ENCODE data around the gene VIM. TPM values are rescaled to one million over a fixed set of nuclear protein-coding genes. Genes with fewer than 3 reads are reported as not detected.

The VIM gene
- total and polyA plus RNA-seq, 2 of the 4 experiments (the other 2 are of a cell fraction), result 4,502 to 6,735 TPM

DNA sequence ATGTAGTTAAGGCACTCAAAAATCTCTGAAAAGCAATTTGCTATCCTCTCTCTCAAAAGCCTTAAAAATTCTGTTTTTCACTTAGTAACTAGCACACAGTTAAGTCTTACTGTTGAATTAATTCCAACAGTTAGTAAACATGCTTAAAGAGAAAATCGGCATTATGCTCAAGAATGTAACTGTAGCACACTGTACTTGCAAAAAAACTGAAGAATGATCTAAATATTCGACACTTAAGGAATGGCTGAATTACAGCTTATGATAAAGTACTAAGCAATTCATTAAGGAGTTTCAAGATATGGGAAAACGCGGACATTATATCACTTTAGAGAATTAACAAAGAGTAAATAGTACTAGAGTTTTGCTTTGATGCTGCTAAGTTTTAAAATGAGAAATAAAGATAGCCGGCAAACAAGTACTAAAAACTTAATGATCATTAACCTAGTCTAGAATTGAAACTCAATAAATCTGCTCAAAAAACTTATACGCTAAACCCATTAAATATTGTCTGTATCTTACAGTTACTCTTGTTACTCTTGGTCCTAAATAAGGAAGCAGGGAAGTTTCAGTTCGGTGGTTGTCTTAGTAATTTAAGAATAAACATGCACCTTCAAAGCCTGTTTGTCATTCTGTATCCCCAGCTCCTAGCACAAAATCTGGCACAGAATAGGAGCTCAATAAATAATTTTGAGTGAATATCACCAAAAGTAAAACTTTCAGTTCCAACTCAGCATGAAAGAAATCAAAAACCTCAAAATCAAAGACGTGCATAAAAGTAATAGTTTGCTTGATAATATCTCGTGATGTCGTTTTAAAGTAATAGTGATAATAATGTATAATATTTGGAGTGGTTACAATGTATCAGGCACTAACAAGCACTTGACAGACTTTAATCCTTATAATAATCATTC, 27.8 kb upstream of the VIM start:
- Histone ChIP-seq H3K56ac (ENCODE audit: extremely low read depth, insufficient read depth, low read length) (peak overlapping the region; percentile 98), H4K8ac (ENCODE audit: low read depth in 2 of 2, low read length in 2 of 2) (peak overlapping the region; percentile 88 to 89; a peak in 3 of 4 replicates), H4K20me1 (ENCODE audit: insufficient read depth, low read length) (no peaks in the 10 kb centered on the region), H2AFZ (replicated peaks; ENCODE audit: low read length, poor library complexity) (no peak overlapping the region), H3K9me3 (ENCODE audit: control insufficient read depth, insufficient read depth, low read length) (no peaks in the 10 kb centered on the region), H4K5ac (ENCODE audit: low read depth, low read length) (peak overlapping the region; percentile 65; the same call in 1 of the 2 replicates), H2BK20ac (ENCODE audit: low read depth, low read length) (peak overlapping the region; percentile 18; the same call in 1 of the 2 replicates), H3K79me1 (ENCODE audit: low read depth in 1 of 2, low read length in 2 of 2) (peaks cover 7 to 33% of the 10 kb centered on the region in 2 experiments), H3K27me3 (ENCODE audit: control insufficient read depth, insufficient read depth, low read length) (no peaks in the 10 kb centered on the region), H3K4me1 (ENCODE audit: control insufficient read depth, insufficient read depth, low read length) (peaks cover 6% of the 10 kb centered on the region; the same call in 1 of the 2 replicates), H3K9me1 (ENCODE audit: insufficient read depth, low read length) (no peaks in the 10 kb centered on the region), H2BK120ac (ENCODE audit: low read depth, low read length) (peak overlapping the region; percentile 94), H2BK15ac (ENCODE audit: low read depth, low read length) (peak overlapping the region; percentile 84; the same call in 2 of the 3 replicates), H3K4me3 (ENCODE audit: insufficient read depth, low read depth, low read length) (peak overlapping the region; percentile 74; the same call in 1 of the 2 replicates), H2AK9ac (replicated peaks; ENCODE audit: low read depth, low read length, poor library complexity) (peak overlapping the region; percentile 82), H3K4ac (ENCODE audit: low read depth, low read length) (peak overlapping the region; percentile 97; the same call in 1 of the 2 replicates), H3K18ac (ENCODE audit: low read depth, low read length) (peak overlapping the region; percentile 60), H3K4me2 (ENCODE audit: low read depth, low read length) (peak overlapping the region; percentile 89), H4K91ac (ENCODE audit: insufficient read depth, low read depth, low read length) (no peak overlapping the region), H2AK5ac (ENCODE audit: low read depth, low read length) (peak overlapping the region; percentile 81), H3K14ac (replicated peaks; ENCODE audit: low read depth, low read length) (peak overlapping the region; percentile 95; the same call in 1 of the 2 replicates), H2BK5ac (ENCODE audit: low read depth, low read length, poor library complexity, severe bottlenecking) (peak overlapping the region; percentile 95), H3K27ac (ENCODE audit: insufficient read depth, low read length) (peak overlapping the region; percentile 93), H3K23ac (ENCODE audit: low read depth, low read length) (peak overlapping the region; percentile 97), H3K9ac (ENCODE audit: low read depth, low read length) (peak overlapping the region; percentile 81), H3K36me3 (ENCODE audit: control insufficient read depth, insufficient read depth, low read length) (no peaks in the 10 kb centered on the region)
- no peak for TF ChIP-seq MAFK (IDR thresholded peaks at IDR 0.05; ENCODE audit: low read depth, low read length)
- TF ChIP-seq SMC3 (IDR thresholded peaks at IDR 0.05; ENCODE audit: low read depth, low read length), result no peak
- TF ChIP-seq RFX5 (IDR thresholded peaks at IDR 0.05; ENCODE audit: low read depth, low read length), result no peak
- TF ChIP-seq NFE2L2 (IDR thresholded peaks at IDR 0.05; ENCODE audit: low read depth, low read length), result no peak
- WGBS, 2 experiments (ENCODE audit: extremely low coverage in 2 of 2, insufficient read length in 1 of 2), result no CpG with 5 or more reads among the region's 10 CpGs
- ChIA-PET CTCF (interaction anchor here (0.6 to 1.7 kb wide), 4 partner anchors 14 to 347 kb away, joined by 3 to 8 read pairs (median 4); no protein-coding TSS in a partner anchor), POLR2A (ENCODE audit: unreplicated experiment) (interaction anchor here (1.1 to 1.4 kb wide), 2 partner anchors 26 to 29 kb away, joined by 3 read pairs; no protein-coding TSS in a partner anchor)
- DNase-seq (no peak), ATAC-seq (ENCODE audit: low read depth) (no peak)
- dilution Hi-C loops (cut with HindIII; ENCODE audit: low sequenced_read_pairs, unreplicated experiment) (no loop called here), in situ Hi-C loops (cut with MboI; ENCODE audit: low sequenced_read_pairs) (no loop called here), intact Hi-C loops (cut with micrococcal nuclease) (loop anchor here (2.0 kb wide), 1 partner anchor 233 kb away; no protein-coding TSS in a partner anchor)
- TSS peak; percentile 57 for BruUV-seq (replicated peaks)

Measured in IMR-90 (cell line).